Fibroblast of pulmonary artery (primary cell): ENCODE results near the gene PIAS2.
"Not testable (repeated sequence)": the region's sequence is repeated elsewhere in the genome, so short reads cannot be mapped to it uniquely, and the experiment has no call there.

Experiments used
- DNase-seq: peaks from one replicate; pipeline ENCODE4 v3.0.0-alpha.2; 2010; ENCODE audit warnings: low read depth
- H3K4me3 ChIP-seq: replicated peaks from 2 replicates; pipeline ENCODE4 v1.5.1; 2011; ENCODE audit warnings: low read depth, mild to moderate bottlenecking, control low read depth, low read length, moderate library complexity
- TF ChIP-seq, protein P1 (sequence below): IDR thresholded peaks from 2 replicates; pipeline ENCODE4 v1.5.1; 2011; ENCODE audit warnings: mild to moderate bottlenecking, control low read depth, low read length, inconsistent platforms; ENCODE audit errors: missing control alignments

Gene PIAS2, protein sequence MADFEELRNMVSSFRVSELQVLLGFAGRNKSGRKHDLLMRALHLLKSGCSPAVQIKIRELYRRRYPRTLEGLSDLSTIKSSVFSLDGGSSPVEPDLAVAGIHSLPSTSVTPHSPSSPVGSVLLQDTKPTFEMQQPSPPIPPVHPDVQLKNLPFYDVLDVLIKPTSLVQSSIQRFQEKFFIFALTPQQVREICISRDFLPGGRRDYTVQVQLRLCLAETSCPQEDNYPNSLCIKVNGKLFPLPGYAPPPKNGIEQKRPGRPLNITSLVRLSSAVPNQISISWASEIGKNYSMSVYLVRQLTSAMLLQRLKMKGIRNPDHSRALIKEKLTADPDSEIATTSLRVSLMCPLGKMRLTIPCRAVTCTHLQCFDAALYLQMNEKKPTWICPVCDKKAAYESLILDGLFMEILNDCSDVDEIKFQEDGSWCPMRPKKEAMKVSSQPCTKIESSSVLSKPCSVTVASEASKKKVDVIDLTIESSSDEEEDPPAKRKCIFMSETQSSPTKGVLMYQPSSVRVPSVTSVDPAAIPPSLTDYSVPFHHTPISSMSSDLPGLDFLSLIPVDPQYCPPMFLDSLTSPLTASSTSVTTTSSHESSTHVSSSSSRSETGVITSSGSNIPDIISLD

DNA sequence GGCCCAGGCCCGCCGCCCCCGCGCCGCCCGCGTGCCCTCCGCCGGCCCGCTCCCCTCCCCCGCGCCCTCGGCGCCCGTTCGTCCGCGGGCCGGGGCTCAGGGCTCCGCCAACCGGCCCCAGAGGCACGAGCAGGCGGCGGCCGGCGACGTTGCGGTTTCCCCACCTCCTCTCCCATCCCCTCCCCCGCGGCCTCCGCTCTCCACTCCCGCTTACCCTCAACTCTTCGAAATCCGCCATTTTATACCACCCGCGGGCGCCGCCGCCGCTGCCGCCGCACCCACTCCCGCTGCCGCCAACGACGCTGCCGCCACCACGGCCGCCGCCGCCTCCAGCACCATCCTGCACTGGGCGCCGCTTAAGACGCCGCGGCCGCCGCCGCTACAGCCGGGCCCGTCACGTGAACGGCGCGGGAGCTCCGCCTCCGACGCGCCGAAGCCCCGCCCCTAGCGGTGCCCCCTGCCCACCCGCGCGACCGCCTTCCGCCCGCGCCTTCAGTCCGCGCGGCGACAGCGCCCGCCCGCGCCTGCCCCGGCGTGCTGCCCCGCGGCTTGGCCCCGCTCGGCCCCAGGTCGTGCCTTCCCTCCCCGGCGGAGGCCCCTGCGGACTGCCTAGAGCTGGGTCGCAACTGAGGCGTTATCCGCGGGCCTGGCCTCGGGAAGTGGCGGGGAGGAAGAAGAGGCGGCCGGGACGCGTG lies at the start of gene PIAS2, which contains the start of gene KATNAL2:
PIAS2 (minus strand) TSS at position 400 of the 695 bp plus-strand sequence; CDS start at position 238, 162 bp downstream.
KATNAL2 (plus strand) TSS at position 495 of the 695 bp plus-strand sequence. CDS start 29,271 bp downstream, outside the sequence.
- TF ChIP-seq, protein P1, sequence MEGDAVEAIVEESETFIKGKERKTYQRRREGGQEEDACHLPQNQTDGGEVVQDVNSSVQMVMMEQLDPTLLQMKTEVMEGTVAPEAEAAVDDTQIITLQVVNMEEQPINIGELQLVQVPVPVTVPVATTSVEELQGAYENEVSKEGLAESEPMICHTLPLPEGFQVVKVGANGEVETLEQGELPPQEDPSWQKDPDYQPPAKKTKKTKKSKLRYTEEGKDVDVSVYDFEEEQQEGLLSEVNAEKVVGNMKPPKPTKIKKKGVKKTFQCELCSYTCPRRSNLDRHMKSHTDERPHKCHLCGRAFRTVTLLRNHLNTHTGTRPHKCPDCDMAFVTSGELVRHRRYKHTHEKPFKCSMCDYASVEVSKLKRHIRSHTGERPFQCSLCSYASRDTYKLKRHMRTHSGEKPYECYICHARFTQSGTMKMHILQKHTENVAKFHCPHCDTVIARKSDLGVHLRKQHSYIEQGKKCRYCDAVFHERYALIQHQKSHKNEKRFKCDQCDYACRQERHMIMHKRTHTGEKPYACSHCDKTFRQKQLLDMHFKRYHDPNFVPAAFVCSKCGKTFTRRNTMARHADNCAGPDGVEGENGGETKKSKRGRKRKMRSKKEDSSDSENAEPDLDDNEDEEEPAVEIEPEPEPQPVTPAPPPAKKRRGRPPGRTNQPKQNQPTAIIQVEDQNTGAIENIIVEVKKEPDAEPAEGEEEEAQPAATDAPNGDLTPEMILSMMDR, result no peak
- DNase-seq, result peak; percentile 69
- H3K4me3 ChIP-seq, result peak within 1 kb of the TSS; percentile 84

DNA sequence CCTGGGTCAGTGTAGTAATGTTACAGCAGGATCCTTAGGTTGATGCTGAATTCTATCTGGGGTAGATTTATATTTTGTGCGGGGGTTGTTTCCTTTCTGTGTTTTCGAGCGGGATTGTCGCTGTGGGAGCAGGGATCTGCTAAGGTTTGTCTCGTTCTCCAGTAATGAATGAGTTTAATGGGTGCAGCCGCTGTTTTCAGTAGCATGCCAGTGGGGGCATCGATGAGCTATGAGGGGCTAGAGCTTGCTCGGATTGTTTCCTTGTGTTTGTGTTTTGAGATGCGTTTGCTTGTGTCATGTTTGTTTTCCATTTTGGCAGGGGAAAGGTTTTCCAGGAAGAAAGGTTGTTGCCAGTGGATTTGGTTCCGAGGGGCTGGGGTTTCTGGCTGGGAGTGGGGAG lies 49.0 kb upstream of the PIAS2 start:
- DNase-seq, result not testable (repeated sequence)

DNA sequence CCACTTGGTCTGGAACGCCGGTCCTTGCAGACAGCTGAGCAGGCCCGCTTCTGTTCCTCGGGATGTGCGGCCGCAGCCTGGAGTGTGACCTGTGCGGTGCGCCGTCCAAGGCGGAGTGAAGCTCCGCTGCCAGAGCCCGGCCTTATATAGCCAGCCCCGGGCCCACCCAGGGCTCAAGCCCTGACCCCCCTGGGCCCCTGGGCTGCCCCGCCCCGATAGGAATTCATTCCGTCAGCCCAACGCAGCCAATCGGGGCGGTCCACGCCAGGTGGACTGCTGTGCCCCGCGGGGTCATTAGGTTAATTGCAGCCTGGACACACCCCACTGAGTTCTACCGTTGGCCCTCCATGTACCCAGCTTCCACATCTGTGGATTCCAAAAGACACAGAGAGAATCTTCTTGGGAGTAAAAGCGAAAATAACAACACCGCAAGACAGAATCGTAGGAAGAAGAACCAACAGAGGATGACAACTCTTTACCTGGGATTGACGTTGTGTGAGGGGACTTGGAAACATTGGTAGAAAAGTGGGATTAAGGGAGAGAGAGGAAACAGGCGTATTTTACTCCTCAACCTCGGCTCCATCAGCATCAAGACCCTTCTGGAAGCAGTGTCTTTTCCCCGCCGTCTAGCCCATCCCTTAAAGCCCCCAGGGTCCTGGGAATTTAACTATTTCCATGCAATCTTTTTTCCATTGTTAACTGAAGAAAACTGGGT lies 47.4 kb upstream of the PIAS2 start:
- DNase-seq, H3K4me3 ChIP-seq: not testable (repeated sequence)

More for the DNA sequence above, 49.0 kb upstream of the PIAS2 start:
- not testable (repeated sequence) for H3K4me3 ChIP-seq

DNA sequence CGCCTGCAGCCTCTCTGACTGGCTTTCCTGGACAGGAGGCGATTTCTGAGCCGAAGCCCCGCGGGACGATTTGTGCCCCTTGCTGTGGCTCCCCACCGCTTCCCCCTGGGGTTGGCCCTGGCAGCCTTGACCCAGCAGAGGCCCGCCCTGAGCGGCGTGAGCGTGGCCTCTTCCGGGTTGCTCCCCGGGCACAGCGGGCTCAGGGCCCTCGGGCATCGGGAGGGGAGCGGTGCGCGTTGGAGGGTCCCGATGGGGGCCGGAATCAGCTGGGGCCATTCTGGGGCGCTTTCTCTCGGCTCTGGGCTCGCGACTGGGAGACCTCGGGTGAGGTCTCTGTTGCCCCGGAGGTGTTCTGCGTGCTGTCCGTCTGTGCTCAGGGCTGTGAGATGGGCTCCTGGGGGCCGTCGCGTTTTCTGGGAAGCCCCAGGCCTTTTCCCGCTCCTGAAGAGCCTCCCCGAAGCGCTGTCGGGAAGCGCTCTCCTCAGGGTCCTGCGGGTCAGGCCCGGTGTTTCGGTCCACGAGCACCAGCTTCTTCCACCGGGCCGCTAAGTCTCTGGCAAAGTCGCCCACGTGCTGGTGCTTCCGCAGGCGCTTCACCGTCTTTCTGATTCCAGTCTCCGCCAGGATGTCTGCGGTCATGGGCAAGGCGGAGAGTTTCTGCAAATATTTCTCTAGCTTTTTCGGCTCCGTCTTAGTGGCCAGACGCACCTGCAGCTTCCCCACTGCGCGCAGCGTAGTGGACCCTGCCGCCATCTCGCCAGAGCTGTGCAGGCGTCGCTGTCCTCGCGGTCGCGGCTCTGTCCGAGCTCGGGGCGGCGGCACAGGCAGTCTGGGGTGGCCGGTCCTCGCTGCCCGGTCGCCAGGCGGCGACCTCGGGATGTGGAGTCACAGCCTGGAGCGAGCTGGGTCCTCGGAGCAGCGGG lies 46.6 kb upstream of the PIAS2 start:
- H3K4me3 ChIP-seq, DNase-seq: not testable (repeated sequence)

DNA sequence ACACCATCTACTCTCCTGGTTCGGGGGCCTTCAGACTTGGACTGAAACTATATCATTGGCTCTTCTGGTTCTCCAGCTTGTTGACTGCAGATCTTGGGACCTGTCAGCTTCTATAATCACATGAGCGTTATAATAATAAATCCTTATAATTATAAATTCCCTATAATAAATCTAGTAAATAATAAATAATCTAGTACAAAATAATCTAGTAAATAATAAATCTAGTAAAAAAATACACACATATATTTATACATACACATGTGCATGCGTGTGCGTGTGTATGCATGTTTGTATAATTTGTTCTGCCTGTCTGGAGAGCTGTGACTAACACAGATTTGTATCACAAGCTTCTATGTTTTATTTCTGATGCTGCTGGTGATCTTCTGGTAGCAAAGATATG lies 40.9 kb upstream of the PIAS2 start:
- no peak for DNase-seq
- TF ChIP-seq, protein P1, result no peak
- no peak overlapping the region for H3K4me3 ChIP-seq

DNA sequence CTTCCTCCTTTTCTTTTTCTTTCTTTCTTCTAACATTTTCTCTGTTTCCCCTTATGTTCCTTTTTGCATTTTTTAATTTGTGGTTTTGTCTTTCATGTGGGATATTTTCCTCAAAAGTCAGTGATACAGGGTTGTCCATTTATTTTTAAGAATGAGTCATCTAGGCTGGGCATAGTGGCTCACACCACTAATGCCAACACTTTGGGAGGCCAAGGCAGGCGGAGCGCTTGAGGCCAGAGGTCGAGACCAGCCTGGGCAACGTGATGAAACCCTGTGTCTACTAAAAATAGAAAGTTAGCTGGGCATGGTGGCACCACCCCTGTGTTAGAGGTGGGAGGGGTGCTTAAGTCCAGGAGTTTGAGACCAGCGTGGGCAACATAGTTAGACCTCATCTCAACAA lies 35.9 kb upstream of the PIAS2 start:
- DNase-seq, result no peak
- TF ChIP-seq, protein P1, result no peak
- no peak overlapping the region for H3K4me3 ChIP-seq

DNA sequence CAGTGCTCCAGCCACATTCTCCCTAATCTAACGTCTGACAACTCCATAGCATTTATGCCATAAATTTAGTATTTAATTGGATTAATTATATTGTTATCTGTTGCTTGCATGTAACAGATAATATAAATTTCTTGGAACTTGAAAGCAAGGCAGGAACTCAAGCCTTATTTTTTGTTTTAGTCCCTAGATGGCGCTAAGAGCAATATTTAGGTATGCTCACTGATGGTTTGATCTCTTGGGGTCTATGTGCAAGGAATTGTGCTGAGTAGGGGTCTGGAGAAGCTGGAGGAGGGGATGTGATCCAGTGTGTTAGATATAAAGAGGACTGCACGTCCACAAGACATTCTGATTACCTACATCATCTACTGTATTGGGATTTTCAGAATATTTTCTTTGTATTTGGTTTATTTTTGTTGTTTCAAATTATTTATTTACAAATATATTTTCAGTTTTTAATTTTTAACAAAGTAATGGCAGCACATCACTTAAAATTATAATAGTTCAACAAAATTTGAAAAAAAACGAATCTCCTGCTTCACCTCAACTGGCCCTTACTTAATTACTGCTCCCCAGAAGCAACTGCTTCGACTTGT lies 32.9 kb upstream of the PIAS2 start:
- peak; percentile 21 for DNase-seq
- TF ChIP-seq, protein P1, result peak; percentile 47

More for the DNA sequence above, 32.9 kb upstream of the PIAS2 start:
- H3K4me3 ChIP-seq, result no peak overlapping the region
